GM12878 (cell line): ENCODE measurements around the gene STEAP3. TPM values are rescaled to one million over a fixed set of nuclear protein-coding genes. Genes with fewer than 3 reads are reported as not detected.

ENCODE experiments used
- ATAC-seq: fragments of 200-7000 bp; cut with Tn5 transposase; 3 replicates; pipeline ENCODE4 v1.9.1; 2020; ENCODE audit warnings: mild to moderate bottlenecking, moderate library complexity
- BruUV-seq: library from RNA; stranded (reverse); fragments of 400-500 nt; replicated peaks from 2 replicates; lab custom pipeline; 2021; lab: Mats Ljungman, UMichigan
- CTCF ChIA-PET: fragments of 300-600 bp; sonication (Branson Sonifier 250); formaldehyde crosslinking; extraction: SDS; loops from one replicate; lab custom pipeline; 2021; ENCODE audit warnings: inconsistent platforms; lab: Yijun Ruan, JAX
- POLR2A ChIA-PET: fragments of 350-600 bp; formaldehyde crosslinking; extraction: SDS; loops from one replicate; lab custom pipeline; 2021; ENCODE audit warnings: inconsistent platforms; lab: Charles Lee
- RAD21 ChIA-PET: fragments of 300-600 bp; sonication (Branson Sonifier 250); formaldehyde crosslinking; loops from one replicate; lab custom pipeline; 2023; ENCODE audit warnings: antibody characterized with exemption; ENCODE audit not compliant: unreplicated experiment; lab: Charles Lee
- SMC1A ChIA-PET: fragments of 300-600 bp; sonication (Branson Sonifier 250); formaldehyde crosslinking; loops from one replicate; lab custom pipeline; 2023; ENCODE audit not compliant: unreplicated experiment, uncharacterized antibody; lab: Charles Lee
- DNase-seq: peaks from one replicate; pipeline ENCODE4 v3.0.0-alpha.2; 2011; ENCODE audit warnings: low read depth, low spot score
- FAIRE-seq: peaks from 3 replicates; lab custom pipeline; 2011; peaks lifted over from hg19 to GRCh38; lab: Jason Lieb, UNC
- H2AFZ ChIP-seq: 2 replicates; pipeline ENCODE4 v1.6.0; 2011; ENCODE audit warnings: low read depth, low read length, control low read depth; ENCODE audit not compliant: control insufficient read depth
- H3K27ac ChIP-seq: 2 replicates; pipeline ENCODE4 v1.5.1; 2011; ENCODE audit warnings: control low read depth; ENCODE audit not compliant: control insufficient read depth, insufficient read depth
- H3K27me3 ChIP-seq, 2 experiments: replicated peaks in 1 of 2; 2 replicates each; pipeline versions ENCODE4 v1.6.0 to v1.6.1; 2011; ENCODE audit warnings: low read length in 1 of 2; ENCODE audit not compliant: control insufficient read depth in 2 of 2, insufficient read depth in 2 of 2
- H3K36me3 ChIP-seq, 2 experiments: 2 replicates each; pipeline ENCODE4 v1.5.1; 2011; ENCODE audit warnings: low read length in 1 of 2; ENCODE audit not compliant: control insufficient read depth in 2 of 2, insufficient read depth in 2 of 2
- H3K4me1 ChIP-seq: 2 replicates; pipeline ENCODE4 v1.6.1; 2011; ENCODE audit warnings: mild to moderate bottlenecking, low read length, moderate library complexity, mixed read lengths; ENCODE audit not compliant: control insufficient read depth, insufficient read depth
- H3K4me2 ChIP-seq: 2 replicates; pipeline ENCODE4 v1.6.0; 2011; ENCODE audit warnings: control low read depth; ENCODE audit not compliant: control insufficient read depth, insufficient read depth
- H3K4me3 ChIP-seq: fragments of 200-600 bp; sonication (generic); 2 replicates; pipeline ENCODE4 v1.5.1; 2016
- H3K79me2 ChIP-seq: 2 replicates; pipeline ENCODE4 v1.6.0; 2011; ENCODE audit warnings: low read length; ENCODE audit not compliant: control insufficient read depth, insufficient read depth
- H3K9ac ChIP-seq: 2 replicates; pipeline ENCODE4 v1.8.0; 2011; ENCODE audit warnings: low read length, control low read depth, mixed read lengths; ENCODE audit not compliant: control insufficient read depth, insufficient read depth
- H3K9me3 ChIP-seq: replicated peaks from 3 replicates; pipeline ENCODE4 v1.5.1; 2011; ENCODE audit warnings: mild to moderate bottlenecking, low read length; ENCODE audit not compliant: control insufficient read depth, insufficient read depth
- H4K20me1 ChIP-seq: 2 replicates; pipeline ENCODE4 v1.6.0; 2011; ENCODE audit not compliant: control insufficient read depth, insufficient read depth
- EP300 ChIP-seq, 2 experiments: fragments of 150-350 bp in 1 of 2; IDR thresholded peaks; 2 replicates each; pipeline ENCODE4 v1.6.1; 2011 to 2012; ENCODE audit warnings: low read depth in 2 of 2, low read length in 2 of 2, borderline replicate concordance in 1 of 2, improper control_type of control experiment in 1 of 2, inconsistent platforms in 1 of 2; ENCODE audit not compliant: control insufficient read depth in 1 of 2
- SMAD5 ChIP-seq: IDR thresholded peaks from 2 replicates; pipeline ENCODE4 v1.6.1; 2016; ENCODE audit warnings: antibody characterized with exemption, low read depth
- ZBTB40 ChIP-seq: fragments of 450-650 bp; IDR thresholded peaks from 2 replicates; pipeline ENCODE4 v1.6.1; 2016; ENCODE audit warnings: mild to moderate bottlenecking, moderate library complexity, borderline replicate concordance
- WGBS: methylation state at CpG from one replicate; pipeline ENCODE4 v1.1.6; 2016; ENCODE audit warnings: low lambda C conversion rate; ENCODE audit not compliant: insufficient replicate concordance, insufficient coverage; ENCODE audit errors: missing lambda C conversion rate; 5-methylcytosine and 5-hydroxymethylcytosine counted together
- in situ Hi-C: fragments of 300-500 bp; cut with MboI; formaldehyde crosslinking; loops from 9 replicates; pipeline ENCODE4 v1.14.3; 2018; ENCODE audit warnings: mixed read lengths
- intact Hi-C: fragments of 100-400 bp; cut with micrococcal nuclease; formaldehyde crosslinking; loops from one replicate; pipeline ENCODE4 v1.14.2; 2022; ENCODE audit not compliant: unreplicated experiment
- polyA plus RNA-seq, 11 experiments: library from polyadenylated mRNA; depleted of rRNA in 4 of 11; unstranded in 6 of 11; stranded (reverse) in 5 of 11; fragments of >200 nt; fragmentation: Nextera tagmentation in 4 of 11; fragmentation: Illumina TruSeq in 1 of 11; extraction: Ambion mirVana in 4 of 11; extraction: Trizol in 1 of 11; gene quantifications; 1 replicate in 1 of 11; 2 replicates in 10 of 11; pipeline versions ENCODE4 v1.2.1 to v1.2.3, GENCODE V29; 2011 to 2016; ENCODE audit warnings: inconsistent platforms in 2 of 11, missing spikeins in 2 of 11, low read depth in 1 of 11
- total RNA-seq, 4 experiments: library from RNA; depleted of rRNA in 3 of 4; stranded (reverse); fragments of >200 nt in 3 of 4; fragmentation: Illumina TruSeq in 1 of 4; extraction: Trizol in 1 of 4; gene quantifications; 2 replicates each; pipeline versions ENCODE4 v1.2.1 to v1.2.3, GENCODE V29; 2013 to 2021

STEAP3 gene
- total and polyA plus RNA-seq, 10 of the 15 experiments (the other 5 are each of a cell fraction or from before 2014, with no cell fraction given), result 0.42 to 8.3 (median 4.8) TPM

GRCh38 chr2:119174216-119174992, 49.2 kb upstream of the STEAP3 start (continued):
- TF ChIP-seq ZBTB40 (no peak), SMAD5 (no peak)

GRCh38 chr2:119174993-119175347, 48.7 kb upstream of the STEAP3 start:
- Histone ChIP-seq H3K4me3 (no peak overlapping the region), H3K36me3 (no peaks in the 10 kb centered on the region), H3K9me3 (no peaks in the 10 kb centered on the region), H2AFZ (no peak overlapping the region), H3K27ac (no peak overlapping the region), H3K4me2 (no peak overlapping the region), H3K9ac (no peak overlapping the region), H4K20me1 (no peaks in the 10 kb centered on the region), H3K4me1 (no peaks in the 10 kb centered on the region), H3K27me3 (no peaks in the 10 kb centered on the region), H3K79me2 (no peaks in the 10 kb centered on the region)
- CTCF ChIA-PET, result interaction anchor here (0.9 to 5.4 kb wide), 6 partner anchors 10 to 292 kb away, joined by 3 to 39 read pairs (median 5); no protein-coding TSS in a partner anchor
- POLR2A ChIA-PET, result no interaction called here
- RAD21 ChIA-PET, result interaction anchor here (1.0 kb wide), 1 partner anchor 293 kb away, joined by 4 read pairs; no protein-coding TSS in a partner anchor
- no peak for TF ChIP-seq EP300 (IDR thresholded peaks at IDR 0.05; ENCODE audit: borderline replicate concordance in 1 of 2, control insufficient read depth in 1 of 2, low read depth in 2 of 2, low read length in 2 of 2)
- intact Hi-C loops (loop anchor here (1.0 kb wide), 1 partner anchor 294 kb away; no protein-coding TSS in a partner anchor), in situ Hi-C loops (loop anchor here (5.0 kb wide), 1 partner anchor 293 kb away; no protein-coding TSS in a partner anchor)
- no peak for DNase-seq
- WGBS, result 43% methylated on average over 6 of the region's 6 CpGs
- SMC1A ChIA-PET, result interaction anchor here (1.5 kb wide), 1 partner anchor 293 kb away, joined by 11 read pairs; no protein-coding TSS in a partner anchor
- no peak for FAIRE-seq
- no TSS peak for BruUV-seq
- no peak for ATAC-seq
